Caki2 (cell line): ENCODE data around the gene TFRC. TPM values are rescaled to one million over a fixed set of nuclear protein-coding genes. Genes with fewer than 3 reads are reported as not detected.

Source experiments
- total RNA-seq: library from RNA; depleted of rRNA; stranded (reverse); fragments of >200 nt; shearing (Covaris generic); gene quantifications from 2 replicates; pipeline ENCODE4 v1.2.3, GENCODE V29; 2014; ENCODE audit warnings: low replicate concordance; rRNA removed

Gene TFRC
- total RNA-seq, 1 experiment from 2014 or later, result 172 TPM

Other genes with a start within 250 kb of the TFRC start
- gene TNK2, start 173.5 kb downstream of the TFRC start, total RNA-seq, result 10.7 and 21.2 TPM in 2 replicates
- gene ZDHHC19, start 129.3 kb upstream of the TFRC start, total RNA-seq, result not detected in 2 replicates
- gene SLC51A, start 134.4 kb upstream of the TFRC start, total RNA-seq, result not detected in 2 replicates
- gene PCYT1A, start 205.6 kb upstream of the TFRC start, total RNA-seq, result 20.6 and 43.5 TPM in 2 replicates
- gene DYNLT2B, start 236.2 kb upstream of the TFRC start, total RNA-seq, result 5.6 and 28.4 TPM in 2 replicates